AG04449 (cell line): Measurements from ENCODE around the gene NINL.

ENCODE experiments used
- CTCF ChIA-PET: fragments of 350-600 bp; formaldehyde crosslinking; extraction: SDS; loops from one replicate; lab custom pipeline; 2021; ENCODE audit warnings: antibody characterized with exemption; lab: Yijun Ruan, JAX
- POLR2A ChIA-PET: fragments of 400-600, 350-600 bp; formaldehyde crosslinking; extraction: SDS; loops from one replicate; lab custom pipeline; 2020; ENCODE audit warnings: antibody characterized with exemption, inconsistent platforms; lab: Yijun Ruan, JAX
- DNase-seq: peaks from one replicate; pipeline ENCODE4 v3.0.0-alpha.2; 2010; ENCODE audit warnings: low read depth, low spot score
- H3K4me3 ChIP-seq: 2 replicates; pipeline ENCODE4 v1.5.1; 2011; ENCODE audit warnings: low read depth, mild to moderate bottlenecking, control low read depth, low read length
- CTCF ChIP-seq: IDR thresholded peaks from one replicate; pipeline ENCODE4 v1.5.1; 2011; ENCODE audit warnings: mild to moderate bottlenecking, moderate library complexity, low read length, control low read depth, inconsistent platforms; ENCODE audit not compliant: insufficient read depth; ENCODE audit errors: missing control alignments

NINL gene

GRCh38 chr20:25437153-25437581, 148.2 kb downstream of the NINL start:
- TF ChIP-seq CTCF: no peak
- ChIA-PET POLR2A (no interaction called here), CTCF (interaction anchor here (1.2 kb wide), 1 partner anchor 13 kb away, joined by 4 read pairs; no protein-coding TSS in a partner anchor)
- DNase-seq: no peak
- H3K4me3 ChIP-seq: no peak overlapping the region

- ChIA-PET CTCF (interaction anchor here (1.3 kb wide), 1 partner anchor 8 kb away, joined by 3 read pairs; no protein-coding TSS in a partner anchor), POLR2A (no interaction called here)
- no peak for TF ChIP-seq CTCF
- DNase-seq: no peak
- no peak overlapping the region for H3K4me3 ChIP-seq
Observed at GRCh38 chr20:25424536-25424935, 160.8 kb downstream of the NINL start.

DNA sequence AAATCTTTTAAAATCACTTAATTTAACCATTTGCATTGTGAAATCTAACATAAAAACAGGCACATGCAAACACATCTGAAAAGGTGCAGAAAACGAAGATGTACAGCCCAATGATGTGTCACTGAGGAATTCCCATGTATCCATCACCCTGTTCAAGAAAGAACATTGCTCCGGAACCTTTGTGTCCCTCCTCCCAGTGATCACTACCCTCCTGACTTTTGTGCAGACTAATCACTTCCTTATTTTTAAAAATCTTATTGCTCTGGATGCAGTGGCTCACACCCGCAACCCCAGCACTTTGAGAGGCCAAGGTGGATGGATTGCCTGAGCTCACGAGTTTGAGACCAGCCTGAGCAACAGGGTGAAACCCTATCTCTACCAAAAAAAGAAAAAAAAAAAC, 163.3 kb downstream of the NINL start:
- ChIA-PET CTCF (no interaction called here), POLR2A (no interaction called here)
- DNase-seq: no peak
- no peak overlapping the region for H3K4me3 ChIP-seq
- no peak for TF ChIP-seq CTCF

GRCh38 chr20:25421102-25421501, 164.2 kb downstream of the NINL start:
- no peak for TF ChIP-seq CTCF
- no peak overlapping the region for H3K4me3 ChIP-seq
- no peak for DNase-seq
- ChIA-PET CTCF (no interaction called here), POLR2A (no interaction called here)

GRCh38 chr20:25418776-25419175, 166.6 kb downstream of the NINL start:
- H3K4me3 ChIP-seq: no peak overlapping the region
- TF ChIP-seq CTCF: no peak
- ChIA-PET POLR2A (no interaction called here), CTCF (interaction anchor here (1.7 to 1.8 kb wide), 2 partner anchors 10 to 20 kb away, joined by 5 to 6 read pairs; no protein-coding TSS in a partner anchor)
- DNase-seq: no peak

DNA sequence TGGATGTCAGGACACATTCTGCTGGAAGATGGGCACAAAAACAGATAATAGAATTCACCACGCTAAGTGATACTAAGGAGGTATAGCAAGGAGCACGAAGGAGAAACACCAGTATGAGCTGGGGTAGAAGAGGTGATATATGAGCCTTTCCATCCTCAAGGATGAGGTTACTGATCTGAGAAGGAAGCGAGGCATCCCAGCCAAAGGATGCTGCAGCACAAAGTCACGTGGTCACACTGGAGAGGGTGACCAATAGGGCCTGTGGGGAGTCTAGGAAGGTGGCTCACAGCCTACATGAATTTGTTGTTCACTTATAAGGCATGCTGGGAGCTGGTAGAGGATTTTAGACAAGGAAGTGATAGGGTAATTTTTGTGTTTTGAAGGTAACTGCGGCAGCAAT, 176.4 kb downstream of the NINL start:
- DNase-seq: no peak
- POLR2A ChIA-PET: no interaction called here
- TF ChIP-seq CTCF: no peak
- CTCF ChIA-PET: interaction anchor here (1.1 to 4.5 kb wide), 5 partner anchors 10 to 331 kb away, joined by 3 to 30 read pairs (median 6); no protein-coding TSS in a partner anchor
- no peak overlapping the region for H3K4me3 ChIP-seq
